DMS153 treated with DMSO at 0.1 percent for 48 hours (cell line): ENCODE results near the gene TMEM237.
"Not testable (repeated sequence)": the region's sequence is repeated elsewhere in the genome, so short reads cannot be mapped to it uniquely, and the experiment has no call there.

Experiments
- DNase-seq: peaks from one replicate; lab custom pipeline; 2025; ENCODE audit not compliant: unreplicated experiment; lab: John Stamatoyannopoulos, UW

TMEM237 gene

GRCh38 chr2:201643216-201643890, at the start of gene TMEM237:
Gene TMEM237, minus strand, starts transcription at chr2:201643503. Its CDS starts 103 bp downstream, at chr2:201643400.
- no peak for DNase-seq

- no peak for DNase-seq
Measured at GRCh38 chr2:201685156-201685555, 41.9 kb upstream of the TMEM237 start.

- DNase-seq: no peak
Measured at GRCh38 chr2:201680743-201681142, 37.4 kb upstream of the TMEM237 start.

- no peak for DNase-seq
Measured at GRCh38 chr2:201678401-201678800, 35.1 kb upstream of the TMEM237 start.

- no peak for DNase-seq
Measured at GRCh38 chr2:201675454-201675853, 32.2 kb upstream of the TMEM237 start.

- no peak for DNase-seq
Measured at GRCh38 chr2:201674794-201675193, 31.5 kb upstream of the TMEM237 start.

GRCh38 chr2:201674298-201674697, 31.0 kb upstream of the TMEM237 start:
- DNase-seq: no peak

- no peak for DNase-seq
Measured at GRCh38 chr2:201673546-201673945, 30.2 kb upstream of the TMEM237 start.

GRCh38 chr2:201671205-201671604, 27.9 kb upstream of the TMEM237 start:
- not testable (repeated sequence) for DNase-seq

GRCh38 chr2:201669865-201670264, 26.6 kb upstream of the TMEM237 start:
- DNase-seq: no peak

- DNase-seq: no peak
Measured at GRCh38 chr2:201668402-201668910, 25.2 kb upstream of the TMEM237 start.

GRCh38 chr2:201664334-201664733, 21.0 kb upstream of the TMEM237 start:
- no peak for DNase-seq

GRCh38 chr2:201661366-201661765, 18.1 kb upstream of the TMEM237 start:
- DNase-seq: no peak

- DNase-seq: no peak
Measured at GRCh38 chr2:201660293-201660895, 17.1 kb upstream of the TMEM237 start.

- DNase-seq: no peak
Measured at GRCh38 chr2:201656740-201657139, 13.4 kb upstream of the TMEM237 start.

- no peak for DNase-seq
Measured at GRCh38 chr2:201656102-201656501, 12.8 kb upstream of the TMEM237 start.

GRCh38 chr2:201654616-201655384, 11.5 kb upstream of the TMEM237 start:
- DNase-seq: no peak

- DNase-seq: no peak
Measured at GRCh38 chr2:201653221-201653620, 9.9 kb upstream of the TMEM237 start.

GRCh38 chr2:201649442-201649841, 6.1 kb upstream of the TMEM237 start:
- DNase-seq: no peak

GRCh38 chr2:201647431-201647830, 4.1 kb upstream of the TMEM237 start:
- no peak for DNase-seq

GRCh38 chr2:201644001-201644400, 698 bp upstream of the TMEM237 start:
- no peak for DNase-seq
